Measurements from ENCODE around the gene CSF1R. TPM values are rescaled to one million over a fixed set of nuclear protein-coding genes. Genes with fewer than 3 reads are reported as not detected.

Gene CSF1R
- polyA plus RNA-seq, 1 donor (not counting 4 experiments of a cell fraction or from before 2014, with no cell fraction given), result not detected

- no peak for FAIRE-seq
These were observed 17.3 kb downstream of the CSF1R start for GRCh38 chr5:150068961-150069645.

GRCh38 chr5:150068472-150068871 lies 17.9 kb downstream of the CSF1R start:
- H3K4me3 ChIP-seq (ENCODE audit: control insufficient read depth in 2 of 3, extremely low read depth in 1 of 3, insufficient read depth in 2 of 3, low read depth in 1 of 3, low read length in 3 of 3), result no peak overlapping the region
- FAIRE-seq (no peak), DNase-seq (ENCODE audit: low read depth, low spot score) (no peak)
- dilution Hi-C loops (cut with MboI; ENCODE audit: extremely low pct_ligation_motif_present, low sequenced_read_pairs), result no loop called here
- H3K79me2 ChIP-seq (ENCODE audit: control insufficient read depth, insufficient read depth, low read length), result no peaks in the 10 kb centered on the region
- TF ChIP-seq, protein P1, sequence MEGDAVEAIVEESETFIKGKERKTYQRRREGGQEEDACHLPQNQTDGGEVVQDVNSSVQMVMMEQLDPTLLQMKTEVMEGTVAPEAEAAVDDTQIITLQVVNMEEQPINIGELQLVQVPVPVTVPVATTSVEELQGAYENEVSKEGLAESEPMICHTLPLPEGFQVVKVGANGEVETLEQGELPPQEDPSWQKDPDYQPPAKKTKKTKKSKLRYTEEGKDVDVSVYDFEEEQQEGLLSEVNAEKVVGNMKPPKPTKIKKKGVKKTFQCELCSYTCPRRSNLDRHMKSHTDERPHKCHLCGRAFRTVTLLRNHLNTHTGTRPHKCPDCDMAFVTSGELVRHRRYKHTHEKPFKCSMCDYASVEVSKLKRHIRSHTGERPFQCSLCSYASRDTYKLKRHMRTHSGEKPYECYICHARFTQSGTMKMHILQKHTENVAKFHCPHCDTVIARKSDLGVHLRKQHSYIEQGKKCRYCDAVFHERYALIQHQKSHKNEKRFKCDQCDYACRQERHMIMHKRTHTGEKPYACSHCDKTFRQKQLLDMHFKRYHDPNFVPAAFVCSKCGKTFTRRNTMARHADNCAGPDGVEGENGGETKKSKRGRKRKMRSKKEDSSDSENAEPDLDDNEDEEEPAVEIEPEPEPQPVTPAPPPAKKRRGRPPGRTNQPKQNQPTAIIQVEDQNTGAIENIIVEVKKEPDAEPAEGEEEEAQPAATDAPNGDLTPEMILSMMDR (optimal IDR thresholded peaks at IDR 0.05 in 1 of 3, IDR thresholded peaks at IDR 0.05 in 1 of 3, conservative IDR thresholded peaks at IDR 0.05 in 1 of 3; ENCODE audit: extremely low read depth in 1 of 3, insufficient read depth in 2 of 3, low read length in 3 of 3), result no peak
- no peak for TF ChIP-seq EZH2 (IDR thresholded peaks at IDR 0.05; ENCODE audit: low read length)
- H3K9ac ChIP-seq (ENCODE audit: control insufficient read depth, extremely low read depth, insufficient read depth, low read length), result no peak overlapping the region
- H3K36me3 ChIP-seq (ENCODE audit: control insufficient read depth in 2 of 2, extremely low read depth in 1 of 2, insufficient read depth in 2 of 2, low read length in 2 of 2), result no peaks in the 10 kb centered on the region
- H4K20me1 ChIP-seq (ENCODE audit: control insufficient read depth, extremely low read depth, insufficient read depth, low read length), result no peaks in the 10 kb centered on the region
- peaks cover 16% of the 10 kb centered on the region for H3K27me3 ChIP-seq (ENCODE audit: control insufficient read depth, extremely low read depth, insufficient read depth, low read length)
- H3K9me1 ChIP-seq (ENCODE audit: control insufficient read depth, extremely low read depth, insufficient read depth, low read length), result no peaks in the 10 kb centered on the region
- no peak overlapping the region for H2AFZ ChIP-seq (ENCODE audit: control insufficient read depth, low read length)
- no peaks in the 10 kb centered on the region for H3K9me3 ChIP-seq (ENCODE audit: control insufficient read depth, low read depth, low read length)
- H3K4me1 ChIP-seq (ENCODE audit: control insufficient read depth, extremely low read depth, insufficient read depth, low read length), result peaks cover 8% of the 10 kb centered on the region
- no peak overlapping the region for H3K27ac ChIP-seq (ENCODE audit: control insufficient read depth, insufficient read depth, low read length)
- no peak overlapping the region for H3K4me2 ChIP-seq (ENCODE audit: control insufficient read depth, extremely low read depth, insufficient read depth, low read depth, low read length)

More at GRCh38 chr5:150068961-150069645, 17.3 kb downstream of the CSF1R start:
- Histone ChIP-seq H3K27ac (ENCODE audit: control insufficient read depth, insufficient read depth, low read length) (no peak overlapping the region), H3K27me3 (ENCODE audit: control insufficient read depth, extremely low read depth, insufficient read depth, low read length) (peaks cover 11% of the 10 kb centered on the region), H3K9me1 (ENCODE audit: control insufficient read depth, extremely low read depth, insufficient read depth, low read length) (no peaks in the 10 kb centered on the region), H4K20me1 (ENCODE audit: control insufficient read depth, extremely low read depth, insufficient read depth, low read length) (no peaks in the 10 kb centered on the region), H3K36me3 (ENCODE audit: control insufficient read depth in 2 of 2, extremely low read depth in 1 of 2, insufficient read depth in 2 of 2, low read length in 2 of 2) (no peaks in the 10 kb centered on the region), H3K4me3 (ENCODE audit: control insufficient read depth in 2 of 3, extremely low read depth in 1 of 3, insufficient read depth in 2 of 3, low read depth in 1 of 3, low read length in 3 of 3) (no peak overlapping the region), H2AFZ (ENCODE audit: control insufficient read depth, low read length) (no peak overlapping the region), H3K9me3 (ENCODE audit: control insufficient read depth, low read depth, low read length) (no peaks in the 10 kb centered on the region), H3K9ac (ENCODE audit: control insufficient read depth, extremely low read depth, insufficient read depth, low read length) (no peak overlapping the region), H3K79me2 (ENCODE audit: control insufficient read depth, insufficient read depth, low read length) (no peaks in the 10 kb centered on the region), H3K4me2 (ENCODE audit: control insufficient read depth, extremely low read depth, insufficient read depth, low read depth, low read length) (no peak overlapping the region), H3K4me1 (ENCODE audit: control insufficient read depth, extremely low read depth, insufficient read depth, low read length) (peaks cover 8% of the 10 kb centered on the region)
- TF ChIP-seq, protein P1 (optimal IDR thresholded peaks at IDR 0.05 in 1 of 3, IDR thresholded peaks at IDR 0.05 in 1 of 3, conservative IDR thresholded peaks at IDR 0.05 in 1 of 3; ENCODE audit: extremely low read depth in 1 of 3, insufficient read depth in 2 of 3, low read length in 3 of 3), result no peak
- no peak for TF ChIP-seq EZH2 (IDR thresholded peaks at IDR 0.05; ENCODE audit: low read length)
- dilution Hi-C loops (cut with MboI; ENCODE audit: extremely low pct_ligation_motif_present, low sequenced_read_pairs), result no loop called here
- no peak for DNase-seq (ENCODE audit: low read depth, low spot score)
